Epithelial cell of esophagus (primary cell): ENCODE measurements around the gene TRPM5.

ENCODE experiments used
- DNase-seq: peaks from one replicate; pipeline ENCODE4 v3.0.0; 2010; ENCODE audit warnings: low read depth
- H3K4me3 ChIP-seq: 2 replicates; pipeline ENCODE4 v1.5.1; 2011; ENCODE audit warnings: mild to moderate bottlenecking, low read length, control low read depth
- CTCF ChIP-seq: IDR thresholded peaks from 2 replicates; pipeline ENCODE4 v1.5.1; 2011; ENCODE audit warnings: low read depth, mild to moderate bottlenecking, low read length, control low read depth, inconsistent platforms; ENCODE audit not compliant: insufficient read depth; ENCODE audit errors: missing control alignments

Gene TRPM5

GRCh38 chr11:2402106-2402505 is 42.2 kb downstream of the TRPM5 start:
- H3K4me3 ChIP-seq = peak overlapping the region; percentile 99
- TF ChIP-seq CTCF = no peak
- DNase-seq = no peak

- peak; percentile 49 for DNase-seq
- H3K4me3 ChIP-seq = peak overlapping the region; percentile 99
These were observed 42.8 kb downstream of the TRPM5 start for GRCh38 chr11:2401436-2401984.

GRCh38 chr11:2400762-2401435 is 43.4 kb downstream of the TRPM5 start:
- TF ChIP-seq CTCF = no peak
- peak overlapping the region; percentile 99 for H3K4me3 ChIP-seq
- DNase-seq = no peak

More at GRCh38 chr11:2401436-2401984, 42.8 kb downstream of the TRPM5 start:
- TF ChIP-seq CTCF = peak; percentile 29

- TF ChIP-seq CTCF = peak; percentile 92
These were observed 44.1 kb downstream of the TRPM5 start, which contains the start of gene TSSC4 for GRCh38 chr11:2400069-2400761. Gene TSSC4 (plus strand): TSS chr11:2400750. CDS start chr11:2402634, 1,884 bp downstream.

GRCh38 chr11:2399488-2400068 is 44.7 kb downstream of the TRPM5 start:
- no peak for TF ChIP-seq CTCF
- DNase-seq = peak; percentile 27

More at GRCh38 chr11:2400069-2400761, 44.1 kb downstream of the TRPM5 start, which contains the start of gene TSSC4:
- peak; percentile 100 for DNase-seq
- H3K4me3 ChIP-seq = peak within 1 kb of the TSS; percentile 99

GRCh38 chr11:2398664-2399355 is 45.5 kb downstream of the TRPM5 start:
- DNase-seq = no peak
- H3K4me3 ChIP-seq = peak overlapping the region; percentile 75
- no peak for TF ChIP-seq CTCF

More at GRCh38 chr11:2399488-2400068, 44.7 kb downstream of the TRPM5 start:
- H3K4me3 ChIP-seq = peak overlapping the region; percentile 75
